D721Med (cell line): Measurements from ENCODE around the gene LYRM4.

Experiments
- DNase-seq: peaks from one replicate; pipeline ENCODE4 v3.0.0; 2011; ENCODE audit warnings: low spot score; ENCODE audit not compliant: insufficient read length
- FAIRE-seq: peaks from 2 replicates; lab custom pipeline; 2011; peaks lifted over from hg19 to GRCh38; lab: Jason Lieb, UNC
- CTCF ChIP-seq: IDR thresholded peaks from 2 replicates; pipeline ENCODE4 v1.5.1; 2012; ENCODE audit warnings: mild to moderate bottlenecking, control low read depth; ENCODE audit not compliant: insufficient read depth; ENCODE audit errors: missing control alignments

Gene LYRM4

DNA sequence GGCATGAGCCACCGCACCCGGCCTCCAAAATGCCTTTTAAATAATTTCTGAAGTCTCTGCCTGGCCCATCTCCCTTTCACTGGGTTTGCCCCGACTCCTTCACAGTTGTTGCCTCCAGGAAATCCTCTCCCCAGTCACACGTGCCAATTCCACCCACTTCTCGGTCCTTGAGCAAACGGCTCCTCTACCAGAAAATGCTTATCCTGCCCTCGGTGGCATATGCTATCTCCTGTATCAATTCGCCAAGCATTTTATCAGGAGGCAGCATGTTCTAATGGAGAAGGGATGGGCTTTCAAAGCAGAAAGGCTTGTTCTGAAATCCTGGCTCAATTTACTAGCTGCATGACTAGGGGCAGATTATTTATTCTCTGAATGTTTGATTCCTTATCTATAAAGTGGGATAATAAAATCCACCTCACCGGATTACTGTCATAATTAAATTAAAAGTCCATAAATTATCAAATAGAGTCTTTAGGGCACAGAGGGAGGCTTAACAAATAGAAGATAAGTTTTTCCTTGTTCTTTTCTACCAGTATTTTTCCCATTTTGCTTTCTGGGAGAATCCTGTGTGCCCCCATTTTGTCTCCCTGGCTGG is 109.3 kb downstream of the LYRM4 start:
- DNase-seq (no peak), FAIRE-seq (no peak)
- no peak for TF ChIP-seq CTCF

DNA sequence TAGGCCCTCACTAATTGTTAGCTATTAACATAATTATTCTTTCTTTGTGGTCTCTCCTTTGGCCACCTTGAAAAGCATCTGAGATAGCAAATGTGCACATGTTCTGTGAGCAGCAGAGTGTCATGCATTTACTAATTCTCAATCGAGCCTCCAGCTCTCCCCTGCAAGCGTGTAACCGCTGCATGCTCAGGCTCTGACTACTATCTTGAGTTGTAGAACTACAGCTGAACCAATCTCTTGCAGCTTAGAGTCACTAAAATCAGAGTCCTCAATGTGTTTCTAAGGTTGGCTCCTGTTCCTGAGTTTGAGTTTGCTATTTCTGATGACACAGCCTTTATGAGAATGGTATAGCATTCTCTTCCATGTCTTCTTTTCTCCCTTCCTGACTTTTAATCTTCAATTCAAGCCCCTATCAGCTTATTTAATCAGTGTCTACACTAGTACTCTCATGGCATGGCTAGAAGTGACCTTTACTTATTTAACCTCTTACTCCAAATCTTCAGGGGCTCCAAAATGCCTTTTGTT is 110.1 kb downstream of the LYRM4 start:
- DNase-seq (no peak), FAIRE-seq (peak; percentile 56)
- TF ChIP-seq CTCF: no peak

GRCh38 chr6:5149891-5150290 is 110.9 kb downstream of the LYRM4 start:
- FAIRE-seq (peak; percentile 77), DNase-seq (no peak)
- no peak for TF ChIP-seq CTCF

DNA sequence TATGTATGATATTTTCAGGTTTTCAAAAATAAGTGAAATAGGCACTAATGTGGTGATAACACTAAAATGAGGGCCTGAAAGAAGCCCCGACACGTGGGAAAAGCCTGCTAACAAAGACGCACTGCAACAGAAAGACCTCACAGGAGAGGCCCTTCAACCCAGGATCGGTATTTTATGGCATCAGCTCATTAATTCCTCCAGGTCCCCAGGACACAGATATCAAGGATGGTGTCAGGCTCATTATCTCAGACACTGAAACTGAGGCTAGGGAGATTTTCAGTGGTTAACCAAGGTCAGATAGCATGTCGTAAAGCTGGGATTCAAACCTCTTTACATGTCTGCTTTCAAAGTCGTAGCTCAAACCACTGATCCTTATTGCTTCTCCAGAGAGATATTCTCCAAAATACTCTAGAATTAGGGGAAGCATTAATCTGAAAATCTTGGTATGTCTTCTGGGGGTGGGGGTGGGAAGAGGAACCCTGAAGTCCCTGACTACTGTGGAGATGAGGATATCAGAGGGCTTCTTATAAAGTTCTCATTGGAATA is 111.5 kb downstream of the LYRM4 start:
- FAIRE-seq (no peak), DNase-seq (no peak)
- no peak for TF ChIP-seq CTCF

- FAIRE-seq (no peak), DNase-seq (no peak)
- TF ChIP-seq CTCF: no peak
Observed at GRCh38 chr6:5146398-5146797, 114.4 kb downstream of the LYRM4 start.

- DNase-seq (peak; percentile 58), FAIRE-seq (no peak)
- TF ChIP-seq CTCF: peak; percentile 95
Observed at GRCh38 chr6:5143634-5144311, 117.0 kb downstream of the LYRM4 start.

- DNase-seq (no peak), FAIRE-seq (no peak)
- TF ChIP-seq CTCF: no peak
Observed at GRCh38 chr6:5142915-5143314, 117.8 kb downstream of the LYRM4 start.
